T-helper 2 cell (primary cell): ENCODE data around the gene SHFL.
A peak's percentile ranks its signal among the peaks of the same experiment; 100 is the strongest.

Experiments
- DNase-seq, 5 experiments: peaks; one replicate each; pipeline versions ENCODE4 v3.0.0 to v3.0.0-alpha.2; 2012 to 2022

Gene SHFL

DNA sequence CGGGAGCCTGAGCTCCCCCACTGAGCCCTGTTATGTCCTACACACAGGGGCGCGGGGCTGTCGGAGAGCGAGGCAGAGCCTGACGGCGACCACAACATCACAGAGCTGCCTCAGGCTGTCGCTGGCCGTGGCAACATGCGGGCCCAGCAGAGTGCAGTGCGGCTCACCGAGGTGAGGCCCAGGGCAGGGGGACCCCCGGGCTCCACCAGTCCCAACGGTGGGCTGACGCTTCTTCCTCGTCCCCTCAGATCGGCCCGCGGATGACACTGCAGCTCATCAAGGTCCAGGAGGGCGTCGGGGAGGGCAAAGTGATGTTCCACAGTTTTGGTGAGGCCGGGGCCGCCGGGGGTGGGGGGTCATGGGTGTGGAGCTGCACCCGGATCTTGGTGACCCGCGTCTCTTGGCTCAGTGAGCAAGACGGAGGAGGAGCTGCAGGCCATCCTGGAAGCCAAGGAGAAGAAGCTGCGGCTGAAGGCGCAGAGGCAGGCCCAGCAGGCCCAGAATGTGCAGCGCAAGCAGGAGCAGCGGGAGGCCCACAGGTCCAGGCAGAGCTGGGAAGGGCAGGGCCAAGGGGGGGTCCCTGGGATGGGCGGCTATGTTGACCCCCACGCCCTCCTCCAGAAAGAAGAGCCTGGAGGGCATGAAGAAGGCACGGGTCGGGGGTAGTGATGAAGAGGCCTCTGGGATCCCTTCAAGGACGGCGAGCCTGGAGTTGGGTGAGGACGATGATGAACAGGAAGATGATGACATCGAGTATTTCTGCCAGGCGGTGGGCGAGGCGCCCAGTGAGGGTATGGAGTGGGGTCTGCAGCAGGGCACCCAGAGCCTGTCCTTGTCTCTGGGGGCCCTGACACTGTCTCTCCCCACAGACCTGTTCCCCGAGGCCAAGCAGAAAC lies 24.2 kb downstream of the SHFL start:
- DNase-seq: no peak

DNA sequence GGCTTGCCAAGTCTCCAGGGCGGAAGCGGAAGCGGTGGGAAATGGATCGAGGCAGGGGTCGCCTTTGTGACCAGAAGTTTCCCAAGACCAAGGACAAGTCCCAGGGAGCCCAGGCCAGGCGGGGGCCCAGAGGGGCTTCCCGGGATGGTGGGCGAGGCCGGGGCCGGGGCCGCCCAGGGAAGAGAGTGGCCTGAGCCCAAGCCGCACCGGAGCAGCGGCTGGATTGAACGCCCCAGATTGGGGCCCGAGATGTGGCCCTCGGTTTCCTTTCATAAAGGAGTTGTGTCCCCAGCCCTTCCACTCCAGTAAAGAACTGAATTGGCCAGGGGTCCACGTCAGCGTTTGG lies 24.8 kb downstream of the SHFL start:
- DNase-seq: no peak

- DNase-seq: peak in 2 of 5 experiments; percentile 58 to 87
Observed at GRCh38 chr19:10111405-10111811, 25.3 kb downstream of the SHFL start, which contains the start of gene P2RY11. Gene P2RY11, plus strand, starts transcription at chr19:10111693. Its CDS starts 29 bp downstream, at chr19:10111722.

GRCh38 chr19:10112037-10112761 lies 26.1 kb downstream of the SHFL start:
- peak in 4 of 5 experiments; percentile 30 to 87 (median 53) for DNase-seq

DNA sequence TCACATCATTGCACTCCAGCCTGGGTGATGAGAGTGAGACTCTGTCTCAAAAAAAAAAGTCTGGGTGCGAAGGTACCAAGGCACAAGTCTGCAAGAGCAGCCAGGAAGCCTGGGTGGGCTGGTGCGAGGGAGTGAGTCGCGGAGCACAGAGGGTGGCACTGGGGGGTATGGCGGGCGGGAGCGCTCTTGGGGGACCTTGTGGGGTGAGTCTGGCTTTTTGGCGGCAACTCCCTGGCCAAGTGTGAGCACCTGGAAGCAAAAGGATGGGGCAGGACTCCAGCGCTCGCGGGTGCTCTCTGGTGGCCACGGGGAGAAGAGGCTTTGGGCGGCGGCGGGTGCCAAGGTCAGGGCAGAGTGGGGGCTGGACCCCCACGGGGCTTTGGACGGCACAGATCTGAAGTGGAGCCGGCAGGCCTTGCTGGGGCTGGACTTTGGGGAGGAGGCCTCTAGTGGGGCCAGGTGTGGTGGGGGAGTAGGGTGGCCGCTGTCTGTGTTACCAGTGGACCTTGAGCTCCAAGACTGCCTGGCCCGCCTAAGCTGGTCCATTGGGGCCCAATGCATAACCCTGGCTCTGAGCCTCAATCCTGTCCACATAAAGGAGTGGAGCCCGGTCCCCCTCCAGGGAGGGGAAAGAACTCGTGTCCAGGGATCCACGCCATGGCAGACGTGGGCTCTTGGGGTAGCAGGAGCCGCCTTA lies 26.9 kb downstream of the SHFL start:
- peak; percentile 29 to 80 (median 60) for DNase-seq

DNA sequence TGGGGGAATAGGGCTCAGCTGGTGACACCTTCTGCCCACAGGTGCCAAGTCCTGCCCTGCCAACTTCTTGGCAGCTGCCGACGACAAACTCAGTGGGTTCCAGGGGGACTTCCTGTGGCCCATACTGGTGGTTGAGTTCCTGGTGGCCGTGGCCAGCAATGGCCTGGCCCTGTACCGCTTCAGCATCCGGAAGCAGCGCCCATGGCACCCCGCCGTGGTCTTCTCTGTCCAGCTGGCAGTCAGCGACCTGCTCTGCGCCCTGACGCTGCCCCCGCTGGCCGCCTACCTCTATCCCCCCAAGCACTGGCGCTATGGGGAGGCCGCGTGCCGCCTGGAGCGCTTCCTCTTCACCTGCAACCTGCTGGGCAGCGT lies 27.5 kb downstream of the SHFL start:
- no peak for DNase-seq

DNA sequence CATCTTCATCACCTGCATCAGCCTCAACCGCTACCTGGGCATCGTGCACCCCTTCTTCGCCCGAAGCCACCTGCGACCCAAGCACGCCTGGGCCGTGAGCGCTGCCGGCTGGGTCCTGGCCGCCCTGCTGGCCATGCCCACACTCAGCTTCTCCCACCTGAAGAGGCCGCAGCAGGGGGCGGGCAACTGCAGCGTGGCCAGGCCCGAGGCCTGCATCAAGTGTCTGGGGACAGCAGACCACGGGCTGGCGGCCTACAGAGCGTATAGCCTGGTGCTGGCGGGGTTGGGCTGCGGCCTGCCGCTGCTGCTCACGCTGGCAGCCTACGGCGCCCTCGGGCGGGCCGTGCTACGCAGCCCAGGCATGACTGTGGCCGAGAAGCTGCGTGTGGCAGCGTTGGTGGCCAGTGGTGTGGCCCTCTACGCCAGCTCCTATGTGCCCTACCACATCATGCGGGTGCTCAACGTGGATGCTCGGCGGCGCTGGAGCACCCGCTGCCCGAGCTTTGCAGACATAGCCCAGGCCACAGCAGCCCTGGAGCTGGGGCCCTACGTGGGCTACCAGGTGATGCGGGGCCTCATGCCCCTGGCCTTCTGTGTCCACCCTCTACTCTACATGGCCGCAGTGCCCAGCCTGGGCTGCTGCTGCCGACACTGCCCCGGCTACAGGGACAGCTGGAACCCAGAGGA lies 28.0 kb downstream of the SHFL start:
- no peak for DNase-seq

- no peak for DNase-seq
Observed at GRCh38 chr19:10114651-10115391, 28.7 kb downstream of the SHFL start.

DNA sequence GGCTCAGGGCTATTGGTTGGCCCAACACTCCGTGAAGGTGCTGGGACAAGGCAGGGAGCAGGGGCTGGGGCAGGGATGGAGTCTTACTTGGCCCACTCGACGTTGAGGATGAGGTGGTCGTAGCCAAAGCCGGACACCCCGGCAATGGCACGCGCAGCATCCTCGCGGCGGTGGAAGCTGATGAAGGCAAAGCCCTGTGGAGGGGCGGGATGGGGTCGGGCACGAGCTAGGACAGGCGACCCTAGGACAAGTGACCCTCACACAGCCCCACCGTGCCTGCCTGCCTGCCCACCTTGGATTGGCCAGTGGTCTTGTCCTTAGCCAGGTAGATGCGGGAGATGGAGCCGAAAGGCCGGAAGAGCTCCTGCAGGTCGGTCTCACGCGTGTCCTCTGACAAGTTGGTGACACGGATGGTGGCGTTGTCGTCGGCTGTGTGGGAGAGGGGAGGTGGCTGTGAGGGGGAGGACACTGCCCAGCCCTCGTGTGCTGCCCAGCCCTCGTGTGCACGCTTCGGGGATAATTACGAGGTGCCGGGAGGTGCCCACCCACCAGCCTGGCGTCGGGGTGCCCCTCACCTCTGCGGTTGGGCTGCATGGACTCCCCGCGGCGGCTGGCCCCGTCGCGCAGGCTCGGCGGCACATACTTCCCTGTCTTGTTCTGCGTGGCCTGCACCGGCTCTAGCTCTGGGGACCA lies 29.4 kb downstream of the SHFL start:
- no peak for DNase-seq

DNA sequence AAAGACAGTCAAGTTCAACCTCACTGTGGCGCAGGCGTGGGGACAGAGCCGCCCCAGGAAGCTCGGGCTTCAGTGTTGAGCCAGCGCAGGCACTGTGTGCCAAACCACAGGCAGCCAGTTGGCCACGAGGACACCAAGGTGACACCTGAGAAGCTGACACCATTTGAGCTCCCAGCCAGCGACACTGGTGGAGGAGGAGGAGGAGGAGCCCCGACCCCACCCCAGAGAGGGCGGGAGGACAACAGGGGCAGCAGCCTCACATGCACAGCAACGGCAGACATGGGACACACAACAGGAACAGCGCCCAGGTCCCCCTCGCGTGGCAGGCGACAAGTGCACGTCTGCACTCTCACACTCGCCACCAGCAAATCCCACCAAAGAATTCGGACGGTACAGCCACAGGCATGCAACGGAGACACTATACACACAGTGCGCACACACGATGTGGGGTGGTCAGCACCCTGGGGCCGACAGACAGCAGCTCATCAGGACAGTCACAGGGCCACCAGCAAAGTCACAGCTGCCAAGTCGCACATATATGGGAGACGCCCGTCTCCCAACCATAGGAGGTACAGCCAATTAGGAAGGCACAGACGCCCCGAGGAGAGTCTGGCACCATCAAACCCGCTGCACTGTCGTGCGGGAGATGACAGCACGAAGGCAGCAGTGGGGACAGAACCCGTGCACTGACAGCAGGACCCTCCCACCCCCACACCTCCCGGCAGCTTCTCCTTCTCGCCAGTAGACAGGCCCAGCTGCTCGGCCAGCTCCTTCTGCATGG lies 30.2 kb downstream of the SHFL start:
- DNase-seq: no peak

GRCh38 chr19:10116866-10117616 lies 30.9 kb downstream of the SHFL start:
- no peak for DNase-seq

GRCh38 chr19:10118960-10119359 lies 32.8 kb downstream of the SHFL start:
- DNase-seq: no peak

DNA sequence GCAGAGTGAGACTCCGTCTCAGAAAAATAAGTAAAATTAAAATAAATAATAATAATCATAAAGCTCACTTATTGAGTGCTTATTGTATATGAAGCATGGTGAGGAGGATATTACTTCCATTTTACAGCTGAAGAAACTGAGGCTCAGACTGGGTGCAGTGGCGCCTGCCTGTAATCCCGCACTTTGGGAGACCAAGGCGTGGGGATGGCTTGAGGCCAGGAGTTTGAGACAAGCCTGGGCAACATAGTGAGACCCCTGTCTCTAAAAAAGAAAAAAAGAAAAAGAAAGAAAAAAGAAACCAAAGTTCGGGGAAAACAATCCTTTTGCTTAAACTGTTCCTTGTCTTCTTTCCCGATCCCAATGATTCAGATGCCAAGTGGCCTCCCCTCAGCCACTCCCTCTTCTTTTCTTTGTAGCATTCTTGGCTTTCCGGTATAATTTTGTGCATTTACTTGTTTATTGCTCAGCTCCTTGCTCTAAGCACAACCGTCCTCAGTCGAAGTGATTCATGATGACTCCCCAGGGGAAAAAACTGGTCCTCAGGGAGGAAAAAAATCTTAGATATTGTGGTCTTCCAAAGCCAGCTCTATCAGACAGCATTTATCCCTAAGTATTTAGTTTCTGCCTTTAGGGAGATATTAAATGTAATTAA lies 34.5 kb downstream of the SHFL start:
- DNase-seq: no peak

GRCh38 chr19:10122045-10122444 lies 35.9 kb downstream of the SHFL start:
- no peak for DNase-seq

GRCh38 chr19:10124429-10124828 lies 38.3 kb downstream of the SHFL start:
- DNase-seq: no peak

DNA sequence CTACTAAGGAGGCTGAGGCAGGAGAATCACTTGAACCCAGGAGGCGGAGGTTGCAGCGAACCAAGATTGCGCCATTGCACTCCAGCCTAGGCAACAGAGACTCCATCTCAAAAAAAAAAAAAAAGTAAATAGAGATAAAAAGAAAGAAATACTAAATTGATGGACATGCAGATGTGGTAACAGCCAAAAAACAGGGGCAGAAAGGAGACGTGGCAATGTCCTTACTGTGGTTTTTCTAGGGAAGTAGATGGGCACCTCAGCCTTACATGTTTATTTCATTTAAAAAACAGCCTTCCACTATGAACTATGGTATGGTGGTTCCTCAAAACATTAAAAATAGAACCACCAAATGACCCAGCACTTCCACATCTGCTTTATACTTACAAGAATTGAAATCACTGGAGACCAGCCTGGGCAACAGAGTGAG lies 40.1 kb downstream of the SHFL start:
- no peak for DNase-seq

DNA sequence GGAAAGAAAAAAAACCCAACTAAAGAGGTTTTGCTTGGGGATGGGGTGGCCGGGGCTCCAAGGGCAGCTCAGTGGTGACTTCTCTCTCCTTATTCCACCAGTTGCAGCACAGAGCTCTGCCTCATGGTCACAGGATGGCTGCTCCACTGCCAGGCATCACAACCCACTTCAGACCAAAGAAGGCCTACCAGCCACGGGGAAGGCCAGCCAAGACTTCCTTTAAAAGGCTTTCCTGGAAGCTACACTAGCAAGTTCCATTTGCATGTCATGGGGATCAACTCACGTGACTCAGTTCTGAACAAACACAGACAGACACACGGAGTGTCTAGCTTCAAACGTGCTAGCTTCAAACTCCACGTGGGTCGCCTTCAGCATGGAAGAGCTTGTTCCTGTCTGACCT lies 46.8 kb downstream of the SHFL start:
- DNase-seq: no peak

GRCh38 chr19:10133596-10133995 lies 47.5 kb downstream of the SHFL start:
- DNase-seq: no peak

DNA sequence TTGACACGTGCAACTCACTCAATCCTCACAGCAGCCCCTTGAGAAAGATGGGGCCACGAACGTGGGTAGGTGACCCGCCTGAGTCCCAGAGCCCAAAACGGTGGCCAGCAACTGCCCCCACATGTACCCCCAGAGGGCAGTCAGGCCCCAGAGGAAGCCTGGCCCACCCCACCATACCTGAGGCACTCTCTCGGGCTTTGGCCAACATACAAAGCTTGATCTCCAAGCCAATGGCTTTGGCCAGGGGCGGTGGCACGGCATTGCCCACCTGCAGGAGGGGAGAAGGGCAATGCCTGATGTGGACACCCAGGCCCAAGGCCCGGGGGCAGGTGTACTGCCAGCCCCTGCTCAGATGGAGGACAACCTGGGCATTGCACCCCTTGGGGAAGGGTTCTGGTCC lies 47.9 kb downstream of the SHFL start:
- no peak for DNase-seq
